Measurements from ENCODE around the gene MFN2. TPM values are rescaled to one million over a fixed set of nuclear protein-coding genes. Genes with fewer than 3 reads are reported as not detected.
A peak's percentile ranks its signal among the peaks of the same experiment; 100 is the strongest.
"Not testable (repeated sequence)": the region's sequence is repeated elsewhere in the genome, so short reads cannot be mapped to it uniquely, and the experiment has no call there.

MFN2 gene
- total RNA-seq, 6 donors from 2014 or later: 40.9 to 80.6 (median 71.0) TPM

DNA sequence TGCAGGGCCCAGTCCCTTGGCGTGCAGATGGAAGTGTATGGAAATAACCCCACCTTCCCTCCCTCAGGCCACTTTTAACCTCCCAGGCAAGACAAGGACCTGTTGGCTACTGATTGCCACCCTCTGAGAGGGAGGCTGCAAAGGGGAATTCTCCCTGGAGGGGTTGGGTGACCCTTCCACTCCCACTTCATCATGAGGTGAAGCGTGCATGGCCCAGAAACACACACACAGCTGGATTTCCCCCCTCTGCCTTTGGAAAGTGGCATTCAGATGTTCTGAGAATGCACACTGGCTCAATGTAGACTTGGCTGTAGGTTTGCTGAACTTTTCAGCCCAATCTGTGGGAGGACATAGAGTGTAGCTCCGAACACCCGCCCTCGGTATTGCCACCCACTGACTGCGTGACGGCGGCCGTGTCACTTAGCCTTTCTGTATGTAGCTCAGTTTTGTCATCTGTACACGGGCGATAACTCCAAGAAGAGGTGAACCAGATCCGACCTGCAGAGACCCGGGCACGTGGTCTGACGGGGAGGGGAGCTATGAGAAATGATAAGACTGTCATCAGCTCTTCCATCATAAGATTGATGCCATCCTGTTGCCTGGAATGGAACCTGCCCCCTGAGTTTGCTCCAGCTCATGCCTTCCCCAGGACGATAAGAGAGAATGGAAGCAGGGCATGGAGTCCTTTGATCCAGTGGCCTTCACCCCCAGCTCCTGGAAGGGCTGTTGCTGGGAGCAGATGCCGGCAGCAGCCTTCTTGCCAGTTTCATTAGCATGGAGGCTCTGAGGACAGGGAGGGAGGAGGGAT is 58.3 kb downstream of the MFN2 start:
- Histone ChIP-seq H3K27ac (no peak overlapping the region), H3K4me3 (no peak overlapping the region), H3K27me3 (no peaks in the 10 kb centered on the region), H3K4me1 (peaks cover 0 to 10% (median 2%) of the 10 kb centered on the region in 4 donors), H3K9me3 (no peaks in the 10 kb centered on the region), H3K36me3 (no peaks in the 10 kb centered on the region)
- 71 to 72% methylated on average over 12 to 17 of the region's 17 CpGs for WGBS, 2 donors
- TF ChIP-seq EP300 (IDR thresholded peaks at IDR 0.05) (no peak), POLR2A (IDR thresholded peaks at IDR 0.05) (no peak), POLR2AphosphoS5 (IDR thresholded peaks at IDR 0.05) (no peak)
- TF ChIP-seq, protein P1, sequence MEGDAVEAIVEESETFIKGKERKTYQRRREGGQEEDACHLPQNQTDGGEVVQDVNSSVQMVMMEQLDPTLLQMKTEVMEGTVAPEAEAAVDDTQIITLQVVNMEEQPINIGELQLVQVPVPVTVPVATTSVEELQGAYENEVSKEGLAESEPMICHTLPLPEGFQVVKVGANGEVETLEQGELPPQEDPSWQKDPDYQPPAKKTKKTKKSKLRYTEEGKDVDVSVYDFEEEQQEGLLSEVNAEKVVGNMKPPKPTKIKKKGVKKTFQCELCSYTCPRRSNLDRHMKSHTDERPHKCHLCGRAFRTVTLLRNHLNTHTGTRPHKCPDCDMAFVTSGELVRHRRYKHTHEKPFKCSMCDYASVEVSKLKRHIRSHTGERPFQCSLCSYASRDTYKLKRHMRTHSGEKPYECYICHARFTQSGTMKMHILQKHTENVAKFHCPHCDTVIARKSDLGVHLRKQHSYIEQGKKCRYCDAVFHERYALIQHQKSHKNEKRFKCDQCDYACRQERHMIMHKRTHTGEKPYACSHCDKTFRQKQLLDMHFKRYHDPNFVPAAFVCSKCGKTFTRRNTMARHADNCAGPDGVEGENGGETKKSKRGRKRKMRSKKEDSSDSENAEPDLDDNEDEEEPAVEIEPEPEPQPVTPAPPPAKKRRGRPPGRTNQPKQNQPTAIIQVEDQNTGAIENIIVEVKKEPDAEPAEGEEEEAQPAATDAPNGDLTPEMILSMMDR (IDR thresholded peaks at IDR 0.05): no peak
- DNase-seq: no peak
- no peak for ATAC-seq (ENCODE audit: low FRiP score in 2 of 2)

DNA sequence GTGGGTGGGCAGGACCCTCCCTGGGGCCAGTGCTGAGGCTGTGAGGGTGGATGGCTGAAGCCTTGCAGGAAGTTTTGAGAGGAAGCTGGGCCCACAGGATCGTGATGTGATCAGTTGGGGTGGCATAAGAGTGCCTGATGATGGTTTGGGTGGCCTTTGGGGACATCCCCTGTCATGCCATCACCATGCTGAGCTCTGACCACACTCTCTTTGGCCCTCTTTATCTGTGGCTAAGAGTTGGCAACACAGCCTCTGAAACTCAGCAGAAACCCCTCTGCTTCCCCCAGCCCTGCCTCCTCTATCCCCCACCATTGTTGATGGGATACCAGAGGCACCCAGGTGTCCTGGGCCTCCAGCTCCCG is 58.9 kb downstream of the MFN2 start:
- no peak for DNase-seq
- H3K4me1 ChIP-seq: peaks cover 0 to 4% (median 2%) of the 10 kb centered on the region in 4 donors
- TF ChIP-seq, protein P1 (IDR thresholded peaks at IDR 0.05): no peak
- H3K36me3 ChIP-seq: no peaks in the 10 kb centered on the region
- ATAC-seq (ENCODE audit: low FRiP score in 2 of 2): no peak
- H3K27ac ChIP-seq: no peak overlapping the region
- no peak overlapping the region for H3K4me3 ChIP-seq
- 35 to 63% methylated on average over 2 of the region's 2 CpGs for WGBS, 2 donors
- H3K27me3 ChIP-seq: no peaks in the 10 kb centered on the region
- H3K9me3 ChIP-seq: no peaks in the 10 kb centered on the region

DNA sequence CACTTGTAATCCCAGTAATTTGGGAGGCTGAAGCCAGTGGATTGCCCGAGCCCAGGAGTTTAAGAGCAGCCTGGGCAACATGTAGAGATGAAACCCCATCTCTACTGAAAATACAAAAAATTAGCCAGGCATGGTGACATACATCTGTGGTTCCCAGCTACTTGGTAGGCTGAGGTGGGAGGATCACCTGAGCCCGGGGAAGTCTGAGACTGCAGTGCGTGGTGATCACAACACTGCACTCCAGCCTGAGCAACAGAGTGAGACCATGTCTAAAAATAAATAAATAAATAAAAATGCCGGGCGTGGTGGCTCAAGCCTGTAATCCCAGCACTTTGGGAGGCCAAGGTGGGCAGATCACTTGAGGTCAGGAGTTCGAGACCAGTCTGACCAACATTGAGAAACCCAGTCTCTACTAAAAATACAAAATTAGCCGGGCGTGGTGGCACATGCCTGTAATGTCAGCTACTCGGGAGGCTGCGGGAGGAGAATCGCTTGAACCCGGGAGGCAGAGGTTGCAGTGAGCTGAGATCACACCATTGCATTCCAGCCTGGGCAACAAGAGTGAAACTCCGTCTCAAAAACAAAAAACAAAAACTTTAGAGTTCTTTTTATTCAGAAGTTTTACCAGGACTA is 59.7 kb downstream of the MFN2 start:
- H3K4me3 ChIP-seq; ATAC-seq (ENCODE audit: low FRiP score in 2 of 2); H3K9me3 ChIP-seq; H3K4me1 ChIP-seq; H3K27me3 ChIP-seq; DNase-seq; H3K36me3 ChIP-seq; H3K27ac ChIP-seq: not testable (repeated sequence)
- whole genome bisulfite sequencing, 2 donors: 93% methylated on average over 13 of the region's 13 CpGs

DNA sequence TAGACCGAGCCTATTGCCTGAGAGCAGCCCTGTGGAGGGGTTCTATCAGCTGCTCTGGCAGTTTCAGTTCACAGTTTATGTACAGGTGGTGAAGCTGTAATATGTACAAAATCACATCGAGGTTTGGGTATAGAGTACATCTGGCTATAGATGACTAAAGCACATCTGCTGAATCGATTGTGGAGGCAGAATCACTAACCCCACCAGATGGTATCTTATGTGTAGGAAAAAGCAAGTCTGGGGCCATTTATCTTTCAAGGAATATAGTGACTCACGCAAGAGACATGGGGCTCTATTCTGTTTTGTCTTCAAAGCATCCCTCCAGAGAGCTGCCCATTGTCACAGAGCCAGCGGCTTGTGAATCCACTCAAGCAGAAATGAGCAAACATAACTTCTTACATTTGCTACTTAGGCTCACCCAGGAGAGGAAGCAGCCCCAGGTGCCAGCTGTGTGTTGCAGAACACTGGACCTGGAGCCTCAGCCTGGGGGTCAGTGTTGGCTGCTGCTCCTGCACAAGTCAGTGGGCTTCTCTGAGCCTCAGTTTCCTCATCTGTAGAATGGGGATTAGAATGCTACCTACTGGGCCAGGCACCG is 60.3 kb downstream of the MFN2 start:
- H3K27me3 ChIP-seq: no peaks in the 10 kb centered on the region
- no peaks in the 10 kb centered on the region for H3K36me3 ChIP-seq
- no peak overlapping the region for H3K27ac ChIP-seq
- H3K4me1 ChIP-seq: peaks cover 0 to 4% (median 0%) of the 10 kb centered on the region in 4 donors
- H3K4me3 ChIP-seq: no peak overlapping the region
- H3K9me3 ChIP-seq: no peaks in the 10 kb centered on the region
- DNase-seq (peak in 1 of 2 donors; percentile 49), ATAC-seq (ENCODE audit: low FRiP score in 2 of 2) (peak in 1 of 2 donors; percentile 50)
- WGBS, 2 donors: 71 to 78% methylated on average over 6 of the region's 6 CpGs
- TF ChIP-seq POLR2A (IDR thresholded peaks at IDR 0.05) (no peak), EP300 (IDR thresholded peaks at IDR 0.05) (no peak), POLR2AphosphoS5 (IDR thresholded peaks at IDR 0.05) (no peak)

DNA sequence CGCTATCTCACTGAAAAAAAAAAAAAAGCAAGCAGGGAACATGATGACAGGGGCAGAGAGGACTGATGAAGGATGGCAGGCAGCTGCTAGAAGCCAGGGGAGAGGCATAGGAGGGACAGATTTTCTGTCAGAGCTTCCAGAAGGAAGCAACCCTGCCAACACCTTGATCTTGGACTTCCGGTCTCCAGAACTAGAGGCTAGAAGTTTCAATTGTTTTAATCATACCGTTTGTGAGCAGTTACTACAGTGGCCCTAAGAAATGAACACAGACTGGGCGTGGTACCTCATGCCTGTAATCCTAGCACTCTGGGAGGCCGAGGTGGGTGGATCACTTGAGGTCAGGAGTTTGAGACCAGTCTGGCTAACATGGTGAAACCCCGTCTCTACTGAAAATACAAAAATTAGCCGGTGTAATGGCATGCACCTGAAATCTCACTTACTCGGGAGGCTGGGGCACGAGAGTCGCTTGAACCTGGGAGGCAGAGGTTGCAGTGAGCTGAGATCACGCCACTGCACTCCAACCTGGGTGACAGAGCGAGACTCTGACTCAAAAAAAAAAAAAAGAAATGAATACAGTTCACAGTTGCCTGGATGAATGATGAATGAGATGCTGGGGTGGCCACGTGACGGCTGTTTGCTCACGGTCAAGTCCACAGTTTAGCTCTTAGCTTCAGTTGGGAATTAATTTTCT is 64.1 kb downstream of the MFN2 start:
- DNase-seq; H3K9me3 ChIP-seq; H3K36me3 ChIP-seq; H3K27ac ChIP-seq; H3K4me1 ChIP-seq; H3K4me3 ChIP-seq; H3K27me3 ChIP-seq; ATAC-seq (ENCODE audit: low FRiP score in 2 of 2): not testable (repeated sequence)
- 56 to 66% methylated on average over 15 of the region's 15 CpGs for WGBS, 2 donors

DNA sequence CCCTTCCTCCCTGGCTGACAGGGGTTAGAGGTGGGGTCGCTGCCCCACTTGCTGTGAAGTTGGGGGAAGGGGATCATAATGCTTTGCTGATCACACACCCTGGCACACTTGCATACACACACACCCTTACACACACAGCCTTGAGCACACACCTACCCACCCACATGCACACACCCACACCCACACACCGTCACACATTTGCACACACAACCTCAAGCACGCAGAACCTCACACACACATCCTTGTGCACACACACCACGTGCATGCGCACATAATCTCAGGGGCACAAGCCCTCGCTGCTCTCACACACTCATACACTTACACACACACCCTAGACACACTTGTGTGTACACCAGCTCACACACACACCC is 66.5 kb downstream of the MFN2 start:
- Histone ChIP-seq H3K4me1 (peaks cover 0 to 1% (median under 1%) of the 10 kb centered on the region in 4 donors), H3K4me3 (no peak overlapping the region), H3K27me3 (no peaks in the 10 kb centered on the region), H3K9me3 (no peaks in the 10 kb centered on the region), H3K36me3 (no peaks in the 10 kb centered on the region), H3K27ac (no peak overlapping the region)
- WGBS, 2 donors: 72 to 86% methylated on average over 6 of the region's 6 CpGs
- no peak for TF ChIP-seq POLR2A (IDR thresholded peaks at IDR 0.05)
- no peak for TF ChIP-seq EP300 (IDR thresholded peaks at IDR 0.05)
- TF ChIP-seq, protein P1 (IDR thresholded peaks at IDR 0.05): no peak
- no peak for TF ChIP-seq POLR2AphosphoS5 (IDR thresholded peaks at IDR 0.05)
- no peak for DNase-seq
- no peak for ATAC-seq (ENCODE audit: low FRiP score in 2 of 2)
